Occipital lobe (tissue), 2 donors: ENCODE measurements around the gene C17orf75. TPM values are rescaled to one million over a fixed set of nuclear protein-coding genes. Genes with fewer than 3 reads are reported as not detected.
"Not testable (repeated sequence)": the region's sequence is repeated elsewhere in the genome, so short reads cannot be mapped to it uniquely, and the experiment has no call there.

Source experiments
- DNase-seq: peaks from one replicate; lab custom pipeline; 2025; lab: John Stamatoyannopoulos, UW
- total RNA-seq: library from RNA; depleted of rRNA; stranded (reverse); fragments of >200 nt; gene quantifications from one replicate; pipeline ENCODE4 v1.2.3, GENCODE V29; 2014

The C17orf75 gene
- total RNA-seq = 37.3 TPM

- DNase-seq = peak; percentile 72
These were observed at the start of gene C17orf75 for GRCh38 chr17:32341857-32342602. TSS of gene C17orf75 (minus strand) at chr17:32342173. CDS start at chr17:32342139, 34 bp downstream.

GRCh38 chr17:32388613-32389459 lies 46.9 kb upstream of the C17orf75 start:
- no peak for DNase-seq

GRCh38 chr17:32388128-32388527 lies 46.2 kb upstream of the C17orf75 start:
- DNase-seq = not testable (repeated sequence)

- no peak for DNase-seq
These were observed 44.9 kb upstream of the C17orf75 start for GRCh38 chr17:32386844-32387243.

GRCh38 chr17:32385971-32386370 lies 44.0 kb upstream of the C17orf75 start:
- DNase-seq = no peak

GRCh38 chr17:32385121-32385520 lies 43.1 kb upstream of the C17orf75 start:
- no peak for DNase-seq

- no peak for DNase-seq
These were observed 42.0 kb upstream of the C17orf75 start for GRCh38 chr17:32383926-32384434.

- DNase-seq = no peak
These were observed 40.7 kb upstream of the C17orf75 start for GRCh38 chr17:32382526-32383223.

- DNase-seq = no peak
These were observed 28.5 kb upstream of the C17orf75 start for GRCh38 chr17:32370426-32370825.

GRCh38 chr17:32361270-32361669 lies 19.3 kb upstream of the C17orf75 start:
- no peak for DNase-seq

- DNase-seq = no peak
These were observed 15.6 kb upstream of the C17orf75 start for GRCh38 chr17:32357615-32358014.

- no peak for DNase-seq
These were observed 14.8 kb upstream of the C17orf75 start for GRCh38 chr17:32356750-32357149.

- no peak for DNase-seq
These were observed 14.4 kb upstream of the C17orf75 start for GRCh38 chr17:32356378-32356743.

- DNase-seq = no peak
These were observed 13.8 kb upstream of the C17orf75 start for GRCh38 chr17:32355649-32356377.

GRCh38 chr17:32352734-32353133 lies 10.8 kb upstream of the C17orf75 start:
- DNase-seq = not testable (repeated sequence)

- no peak for DNase-seq
These were observed 8.9 kb upstream of the C17orf75 start for GRCh38 chr17:32350666-32351418.

GRCh38 chr17:32349854-32350665 lies 8.1 kb upstream of the C17orf75 start, which contains the start of gene ZNF207:
TSS of gene ZNF207 (plus strand) at chr17:32350157. CDS start at chr17:32350286, 129 bp downstream.
- peak; percentile 88 for DNase-seq

- DNase-seq = no peak
These were observed 7.5 kb upstream of the C17orf75 start for GRCh38 chr17:32349503-32349853.

GRCh38 chr17:32348483-32348800 lies 6.5 kb upstream of the C17orf75 start:
- DNase-seq = no peak
